ENCODE data around the gene SPIRE1. TPM values are rescaled to one million over a fixed set of nuclear protein-coding genes. Genes with fewer than 3 reads are reported as not detected.

The SPIRE1 gene
- total RNA-seq, 2 experiments from 2014 or later = 0.19 to 2.4 TPM

- no peak for TF ChIP-seq CTCF (conservative IDR thresholded peaks at IDR 0.05; ENCODE audit: low read length)
- TF ChIP-seq EZH2phosphoT487 (IDR thresholded peaks at IDR 0.05; ENCODE audit: borderline replicate concordance, low read depth, low read length) = no peak
- no peak overlapping the region for H3K4me3 ChIP-seq (ENCODE audit: low read depth, low read length, poor library complexity, severe bottlenecking)
- no peaks in the 10 kb centered on the region for H3K9me3 ChIP-seq (ENCODE audit: low read length)
- POLR2A ChIA-PET = interaction anchor here (0.7 to 1.0 kb wide), 3 partner anchors 23 to 188 kb away, joined by 3 to 6 read pairs (median 3); no protein-coding TSS in a partner anchor
- no peaks in the 10 kb centered on the region for H3K9me2 ChIP-seq (ENCODE audit: insufficient read depth, low read length)
- no peaks in the 10 kb centered on the region for H4K20me1 ChIP-seq (ENCODE audit: insufficient read depth, low read length)
- DNase-seq (ENCODE audit: low spot score) = no peak
- H3K27ac ChIP-seq (ENCODE audit: low read depth, low read length, poor library complexity, severe bottlenecking) = no peak overlapping the region
- H3K79me2 ChIP-seq (ENCODE audit: insufficient read depth, low read depth, low read length) = no peaks in the 10 kb centered on the region; the same call in 1 of the 2 replicates
- no TSS peak for BruUV-seq (replicated peaks)
- peaks cover 5% of the 10 kb centered on the region for H3K4me1 ChIP-seq (ENCODE audit: insufficient read depth, low read length, poor library complexity, severe bottlenecking)
- H2AFZ ChIP-seq (ENCODE audit: low read length) = no peak overlapping the region
- intact Hi-C loops (cut with micrococcal nuclease; ENCODE audit: unreplicated experiment) = loop anchor here (5.0 kb wide), 1 partner anchor 50 kb away; no protein-coding TSS in a partner anchor
- H3K36me3 ChIP-seq (ENCODE audit: insufficient read depth, low read length) = peaks cover 48% of the 10 kb centered on the region
- CTCF ChIA-PET (ENCODE audit: unreplicated experiment) = interaction anchor here (0.6 kb wide), 1 partner anchor 368 kb away, joined by 3 read pairs; no protein-coding TSS in a partner anchor
- no peak overlapping the region for H3K4me2 ChIP-seq (ENCODE audit: low read length)
Measured at GRCh38 chr18:12692206-12692605, 34.3 kb upstream of the SPIRE1 start.

- Histone ChIP-seq H3K9me2 (ENCODE audit: insufficient read depth, low read length) (no peaks in the 10 kb centered on the region), H3K36me3 (ENCODE audit: insufficient read depth, low read length) (peaks cover 33% of the 10 kb centered on the region), H3K4me1 (ENCODE audit: insufficient read depth, low read length, poor library complexity, severe bottlenecking) (peaks cover 5% of the 10 kb centered on the region), H3K4me2 (ENCODE audit: low read length) (no peak overlapping the region), H3K4me3 (ENCODE audit: low read depth, low read length, poor library complexity, severe bottlenecking) (no peak overlapping the region), H4K20me1 (ENCODE audit: insufficient read depth, low read length) (no peaks in the 10 kb centered on the region), H2AFZ (ENCODE audit: low read length) (no peak overlapping the region), H3K9me3 (ENCODE audit: low read length) (no peaks in the 10 kb centered on the region), H3K79me2 (ENCODE audit: insufficient read depth, low read depth, low read length) (no peaks in the 10 kb centered on the region), H3K27ac (ENCODE audit: low read depth, low read length, poor library complexity, severe bottlenecking) (no peak overlapping the region)
- POLR2A ChIA-PET = no interaction called here
- BruUV-seq (replicated peaks) = no TSS peak
- CTCF ChIA-PET (ENCODE audit: unreplicated experiment) = no interaction called here
- TF ChIP-seq CTCF (conservative IDR thresholded peaks at IDR 0.05; ENCODE audit: low read length) (no peak), EZH2phosphoT487 (IDR thresholded peaks at IDR 0.05; ENCODE audit: borderline replicate concordance, low read depth, low read length) (no peak)
- DNase-seq (ENCODE audit: low spot score) = no peak
- intact Hi-C loops (cut with micrococcal nuclease; ENCODE audit: unreplicated experiment) = no loop called here
Measured at GRCh38 chr18:12689256-12689850, 31.4 kb upstream of the SPIRE1 start.

GRCh38 chr18:12686100-12686499, 28.2 kb upstream of the SPIRE1 start:
- DNase-seq (ENCODE audit: low spot score) = peak; percentile 24
- no TSS peak for BruUV-seq (replicated peaks)
- Histone ChIP-seq H2AFZ (ENCODE audit: low read length) (no peak overlapping the region), H3K9me3 (ENCODE audit: low read length) (no peaks in the 10 kb centered on the region), H3K4me2 (ENCODE audit: low read length) (no peak overlapping the region), H3K36me3 (ENCODE audit: insufficient read depth, low read length) (peaks cover 28% of the 10 kb centered on the region), H3K4me1 (ENCODE audit: insufficient read depth, low read length, poor library complexity, severe bottlenecking) (no peaks in the 10 kb centered on the region), H4K20me1 (ENCODE audit: insufficient read depth, low read length) (no peaks in the 10 kb centered on the region), H3K9me2 (ENCODE audit: insufficient read depth, low read length) (no peaks in the 10 kb centered on the region), H3K4me3 (ENCODE audit: low read depth, low read length, poor library complexity, severe bottlenecking) (no peak overlapping the region), H3K27ac (ENCODE audit: low read depth, low read length, poor library complexity, severe bottlenecking) (no peak overlapping the region), H3K79me2 (ENCODE audit: insufficient read depth, low read depth, low read length) (no peaks in the 10 kb centered on the region)
- POLR2A ChIA-PET = interaction anchor here (1.1 kb wide), 1 partner anchor 38 kb away, joined by 3 read pairs; no protein-coding TSS in a partner anchor
- intact Hi-C loops (cut with micrococcal nuclease; ENCODE audit: unreplicated experiment) = no loop called here
- CTCF ChIA-PET (ENCODE audit: unreplicated experiment) = interaction anchor here (0.6 kb wide), 1 partner anchor 264 kb away, joined by 3 read pairs; no protein-coding TSS in a partner anchor
- TF ChIP-seq EZH2phosphoT487 (IDR thresholded peaks at IDR 0.05; ENCODE audit: borderline replicate concordance, low read depth, low read length) (no peak), CTCF (conservative IDR thresholded peaks at IDR 0.05; ENCODE audit: low read length) (peak; percentile 70)
